ENCODE measurements around the gene CCDC137.

The CCDC137 gene

GRCh38 chr17:81713004-81713555 lies 46.5 kb downstream of the CCDC137 start:
- H3K4me3 ChIP-seq (ENCODE audit: low read depth in 1 of 2, low read length in 1 of 2): peak overlapping the region; percentile 67 to 71
- no peak overlapping the region for H3K27ac ChIP-seq
- H3K27me3 ChIP-seq: no peaks in the 10 kb centered on the region
- TF ChIP-seq CTCF (IDR thresholded peaks at IDR 0.05): no peak
- H3K9me3 ChIP-seq: no peaks in the 10 kb centered on the region
- peaks cover 39 to 42% of the 10 kb centered on the region in 2 experiments for H3K4me1 ChIP-seq (ENCODE audit: control insufficient read depth in 1 of 2, insufficient read depth in 1 of 2, low read depth in 1 of 2, low read length in 1 of 2)
- H3K36me3 ChIP-seq: peaks cover 3% of the 10 kb centered on the region

GRCh38 chr17:81713556-81714411 lies 47.2 kb downstream of the CCDC137 start:
- no peak overlapping the region for H3K27ac ChIP-seq
- H3K36me3 ChIP-seq: peaks cover 8% of the 10 kb centered on the region
- H3K4me3 ChIP-seq (ENCODE audit: low read depth in 1 of 2, low read length in 1 of 2): no peak overlapping the region
- no peaks in the 10 kb centered on the region for H3K9me3 ChIP-seq
- H3K27me3 ChIP-seq: no peaks in the 10 kb centered on the region
- no peak for TF ChIP-seq CTCF (IDR thresholded peaks at IDR 0.05)
- peaks cover 39 to 42% of the 10 kb centered on the region in 2 experiments for H3K4me1 ChIP-seq (ENCODE audit: control insufficient read depth in 1 of 2, insufficient read depth in 1 of 2, low read depth in 1 of 2, low read length in 1 of 2)

GRCh38 chr17:81714412-81715106 lies 48.0 kb downstream of the CCDC137 start:
- Histone ChIP-seq H3K27me3 (no peaks in the 10 kb centered on the region), H3K9me3 (no peaks in the 10 kb centered on the region), H3K27ac (no peak overlapping the region), H3K4me3 (ENCODE audit: low read depth in 1 of 2, low read length in 1 of 2) (no peak overlapping the region), H3K36me3 (peaks cover 8% of the 10 kb centered on the region), H3K4me1 (ENCODE audit: control insufficient read depth in 1 of 2, insufficient read depth in 1 of 2, low read depth in 1 of 2, low read length in 1 of 2) (peaks cover 34 to 38% of the 10 kb centered on the region in 2 experiments)
- no peak for TF ChIP-seq CTCF (IDR thresholded peaks at IDR 0.05)

- peaks cover 8% of the 10 kb centered on the region for H3K36me3 ChIP-seq
- no peak for TF ChIP-seq CTCF (IDR thresholded peaks at IDR 0.05)
- no peak overlapping the region for H3K4me3 ChIP-seq (ENCODE audit: low read depth in 1 of 2, low read length in 1 of 2)
Observed at GRCh38 chr17:81715107-81715871, 48.8 kb downstream of the CCDC137 start.

More at GRCh38 chr17:81715107-81715871, 48.8 kb downstream of the CCDC137 start:
- Histone ChIP-seq H3K4me1 (ENCODE audit: control insufficient read depth in 1 of 2, insufficient read depth in 1 of 2, low read depth in 1 of 2, low read length in 1 of 2) (peaks cover 27 to 30% of the 10 kb centered on the region in 2 experiments), H3K9me3 (no peaks in the 10 kb centered on the region), H3K27me3 (no peaks in the 10 kb centered on the region), H3K27ac (no peak overlapping the region)
